ENCODE data around the gene EXOC3L4. TPM values are rescaled to one million over a fixed set of nuclear protein-coding genes. Genes with fewer than 3 reads are reported as not detected.

The EXOC3L4 gene
- total RNA-seq, 1 experiment from 2014 or later, result not detected

DNA sequence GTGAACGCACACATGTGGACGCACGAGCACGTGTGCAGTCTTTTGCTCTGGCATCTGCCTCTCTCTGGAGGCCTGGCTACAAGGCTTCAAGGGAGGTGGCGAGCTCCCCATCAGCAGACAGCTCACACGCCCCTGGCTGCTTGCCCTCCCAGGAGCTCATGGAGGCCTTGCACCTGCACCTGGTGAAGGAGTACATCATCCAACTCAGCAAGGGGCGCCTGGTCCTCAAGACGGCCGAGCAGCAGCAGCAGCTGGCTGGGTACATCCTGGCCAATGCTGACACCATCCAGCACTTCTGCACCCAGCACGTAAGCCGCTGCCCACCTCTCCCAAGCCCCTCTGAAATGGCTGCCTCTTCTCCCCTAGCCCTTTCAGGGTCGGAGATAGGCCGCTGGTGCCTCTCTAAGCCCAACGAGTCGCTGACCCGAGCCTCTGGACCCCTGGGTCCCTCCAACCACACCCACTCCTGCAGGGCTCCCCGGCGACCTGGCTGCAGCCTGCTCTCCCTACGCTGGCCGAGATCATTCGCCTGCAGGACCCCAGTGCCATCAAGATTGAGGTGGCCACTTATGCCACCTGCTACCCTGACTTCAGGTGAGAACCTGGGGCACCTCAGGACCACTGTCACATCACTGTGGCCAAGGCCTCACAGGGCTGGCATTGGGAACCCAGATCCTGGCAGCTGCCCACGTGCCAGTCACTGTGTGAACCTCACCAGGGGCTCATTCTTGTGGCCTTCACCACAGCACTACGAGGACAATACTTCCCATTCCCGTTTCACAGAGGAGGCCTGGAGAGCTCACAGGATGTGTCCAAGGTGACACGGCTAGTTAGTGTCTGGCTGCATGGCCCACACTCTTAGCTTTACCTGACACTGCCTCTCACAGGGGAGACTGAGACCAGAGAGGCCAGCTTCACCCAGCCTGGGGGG lies 39.0 kb downstream of the EXOC3L4 start:
- H3K27ac ChIP-seq (ENCODE audit: low read depth, low read length), result no peak overlapping the region; the same call in 1 of the 2 replicates
- no peak overlapping the region for H3K4me2 ChIP-seq (ENCODE audit: low read length)
- no peak overlapping the region for H2AFZ ChIP-seq (ENCODE audit: low read depth, low read length, poor library complexity, severe bottlenecking)
- BruUV-seq (replicated peaks), result no TSS peak
- ATAC-seq, result no peak
- no peak overlapping the region for H3K9ac ChIP-seq (ENCODE audit: low read length)
- no peaks in the 10 kb centered on the region for H4K20me1 ChIP-seq (ENCODE audit: insufficient read depth)
- no peaks in the 10 kb centered on the region for H3K9me2 ChIP-seq (ENCODE audit: insufficient read depth)
- peaks cover 8 to 16% of the 10 kb centered on the region in 2 experiments; a peak in 1 of 4 replicates for H3K36me3 ChIP-seq (ENCODE audit: control insufficient read depth in 1 of 2, insufficient read depth in 2 of 2, low read length in 2 of 2)
- no peaks in the 10 kb centered on the region for H3K27me3 ChIP-seq (ENCODE audit: insufficient read depth, low read length)
- H3K9me3 ChIP-seq (ENCODE audit: control insufficient read depth in 1 of 2, insufficient read depth in 1 of 2, low read depth in 1 of 2, low read length in 2 of 2), result no peaks in the 10 kb centered on the region
- CTCF ChIA-PET, result no interaction called here
- no peak for DNase-seq (ENCODE audit: low read depth, low spot score)
- TF ChIP-seq RAD21 (IDR thresholded peaks at IDR 0.05; ENCODE audit: low read depth), result no peak
- TF ChIP-seq SP1 (IDR thresholded peaks at IDR 0.05; ENCODE audit: low read depth), result no peak
- TF ChIP-seq, protein P1, sequence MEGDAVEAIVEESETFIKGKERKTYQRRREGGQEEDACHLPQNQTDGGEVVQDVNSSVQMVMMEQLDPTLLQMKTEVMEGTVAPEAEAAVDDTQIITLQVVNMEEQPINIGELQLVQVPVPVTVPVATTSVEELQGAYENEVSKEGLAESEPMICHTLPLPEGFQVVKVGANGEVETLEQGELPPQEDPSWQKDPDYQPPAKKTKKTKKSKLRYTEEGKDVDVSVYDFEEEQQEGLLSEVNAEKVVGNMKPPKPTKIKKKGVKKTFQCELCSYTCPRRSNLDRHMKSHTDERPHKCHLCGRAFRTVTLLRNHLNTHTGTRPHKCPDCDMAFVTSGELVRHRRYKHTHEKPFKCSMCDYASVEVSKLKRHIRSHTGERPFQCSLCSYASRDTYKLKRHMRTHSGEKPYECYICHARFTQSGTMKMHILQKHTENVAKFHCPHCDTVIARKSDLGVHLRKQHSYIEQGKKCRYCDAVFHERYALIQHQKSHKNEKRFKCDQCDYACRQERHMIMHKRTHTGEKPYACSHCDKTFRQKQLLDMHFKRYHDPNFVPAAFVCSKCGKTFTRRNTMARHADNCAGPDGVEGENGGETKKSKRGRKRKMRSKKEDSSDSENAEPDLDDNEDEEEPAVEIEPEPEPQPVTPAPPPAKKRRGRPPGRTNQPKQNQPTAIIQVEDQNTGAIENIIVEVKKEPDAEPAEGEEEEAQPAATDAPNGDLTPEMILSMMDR (IDR thresholded peaks at IDR 0.05 in 2 of 3, conservative IDR thresholded peaks at IDR 0.05 in 1 of 3; ENCODE audit: borderline replicate concordance in 1 of 3, insufficient read depth in 1 of 3, low read depth in 2 of 3, low read length in 2 of 3), result no peak
- TF ChIP-seq SRF (IDR thresholded peaks at IDR 0.05; ENCODE audit: low read depth), result no peak
- no peak for TF ChIP-seq ELF1 (IDR thresholded peaks at IDR 0.05; ENCODE audit: borderline replicate concordance, low read depth)
- no peak for TF ChIP-seq POLR2A (IDR thresholded peaks at IDR 0.05; ENCODE audit: borderline replicate concordance, extremely low read depth, insufficient read depth, insufficient read length)
- no peak for TF ChIP-seq TCF7L2 (IDR thresholded peaks at IDR 0.05; ENCODE audit: borderline replicate concordance, extremely low read depth, insufficient read depth, insufficient read length)
- no peak for TF ChIP-seq POLR2AphosphoS5 (IDR thresholded peaks at IDR 0.05; ENCODE audit: low read depth, low read length)
- intact Hi-C loops (cut with micrococcal nuclease), result no loop called here
- H3K4me1 ChIP-seq (ENCODE audit: control insufficient read depth in 1 of 2, insufficient read depth in 2 of 2, low read length in 2 of 2), result peaks cover 30 to 37% of the 10 kb centered on the region in 2 experiments
- H3K4me3 ChIP-seq (replicated peaks in 1 of 2; ENCODE audit: low read depth in 1 of 2, low read length in 2 of 2), result no peak overlapping the region
- RAD21 ChIA-PET (ENCODE audit: low non-redundant PET in 1 of 2, low total read pairs in 2 of 2, uncharacterized antibody in 2 of 2, unreplicated experiment in 2 of 2), result interaction anchor here in 1 of 2 experiments (0.6 kb wide), 1 partner anchor 34 kb away, joined by 3 read pairs; no protein-coding TSS in a partner anchor
- POLR2A ChIA-PET, result no interaction called here
- no peaks in the 10 kb centered on the region for H3K79me2 ChIP-seq (ENCODE audit: insufficient read depth, low read length)

Data from HCT116 (cell line).